Measurements from ENCODE around the gene SLC9A9.

GRCh38 chr3:143552851-143553250 is 295.4 kb downstream of the SLC9A9 start:
- no peak for TF ChIP-seq CTCF (IDR thresholded peaks at IDR 0.05)
- TF ChIP-seq EP300 (IDR thresholded peaks at IDR 0.05; ENCODE audit: borderline replicate concordance in 1 of 2, low read depth in 1 of 2, low read length in 1 of 2) = no peak
- TF ChIP-seq NRF1 (IDR thresholded peaks at IDR 0.05; ENCODE audit: low read depth, low read length) = no peak
- TF ChIP-seq TAF1 (IDR thresholded peaks at IDR 0.05; ENCODE audit: borderline replicate concordance, low read depth, low read length) = no peak
- TF ChIP-seq, protein P1, sequence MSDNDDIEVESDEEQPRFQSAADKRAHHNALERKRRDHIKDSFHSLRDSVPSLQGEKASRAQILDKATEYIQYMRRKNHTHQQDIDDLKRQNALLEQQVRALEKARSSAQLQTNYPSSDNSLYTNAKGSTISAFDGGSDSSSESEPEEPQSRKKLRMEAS (IDR thresholded peaks at IDR 0.05; ENCODE audit: low read depth) = no peak
- TF ChIP-seq, protein P2, sequence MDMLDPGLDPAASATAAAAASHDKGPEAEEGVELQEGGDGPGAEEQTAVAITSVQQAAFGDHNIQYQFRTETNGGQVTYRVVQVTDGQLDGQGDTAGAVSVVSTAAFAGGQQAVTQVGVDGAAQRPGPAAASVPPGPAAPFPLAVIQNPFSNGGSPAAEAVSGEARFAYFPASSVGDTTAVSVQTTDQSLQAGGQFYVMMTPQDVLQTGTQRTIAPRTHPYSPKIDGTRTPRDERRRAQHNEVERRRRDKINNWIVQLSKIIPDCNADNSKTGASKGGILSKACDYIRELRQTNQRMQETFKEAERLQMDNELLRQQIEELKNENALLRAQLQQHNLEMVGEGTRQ (IDR thresholded peaks at IDR 0.05; ENCODE audit: borderline replicate concordance, low read depth, low read length) = no peak
- TF ChIP-seq PBX3 (IDR thresholded peaks at IDR 0.05) = no peak
- TF ChIP-seq, protein P3, sequence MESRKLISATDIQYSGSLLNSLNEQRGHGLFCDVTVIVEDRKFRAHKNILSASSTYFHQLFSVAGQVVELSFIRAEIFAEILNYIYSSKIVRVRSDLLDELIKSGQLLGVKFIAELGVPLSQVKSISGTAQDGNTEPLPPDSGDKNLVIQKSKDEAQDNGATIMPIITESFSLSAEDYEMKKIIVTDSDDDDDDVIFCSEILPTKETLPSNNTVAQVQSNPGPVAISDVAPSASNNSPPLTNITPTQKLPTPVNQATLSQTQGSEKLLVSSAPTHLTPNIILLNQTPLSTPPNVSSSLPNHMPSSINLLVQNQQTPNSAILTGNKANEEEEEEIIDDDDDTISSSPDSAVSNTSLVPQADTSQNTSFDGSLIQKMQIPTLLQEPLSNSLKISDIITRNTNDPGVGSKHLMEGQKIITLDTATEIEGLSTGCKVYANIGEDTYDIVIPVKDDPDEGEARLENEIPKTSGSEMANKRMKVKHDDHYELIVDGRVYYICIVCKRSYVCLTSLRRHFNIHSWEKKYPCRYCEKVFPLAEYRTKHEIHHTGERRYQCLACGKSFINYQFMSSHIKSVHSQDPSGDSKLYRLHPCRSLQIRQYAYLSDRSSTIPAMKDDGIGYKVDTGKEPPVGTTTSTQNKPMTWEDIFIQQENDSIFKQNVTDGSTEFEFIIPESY (IDR thresholded peaks at IDR 0.05; ENCODE audit: borderline replicate concordance, low read depth) = no peak
- no peak for TF ChIP-seq GABPA (IDR thresholded peaks at IDR 0.05; ENCODE audit: low read depth)
- no peak for TF ChIP-seq POLR2AphosphoS5 (IDR thresholded peaks at IDR 0.05; ENCODE audit: low read depth, low read length)

Data from SK-N-SH (cell line).